ENCODE data around the gene EFNB1. TPM values are rescaled to one million over a fixed set of nuclear protein-coding genes. Genes with fewer than 3 reads are reported as not detected.

Gene EFNB1
- total and polyA plus RNA-seq, 10 of the 15 experiments (the other 5 are each of a cell fraction or from before 2014, with no cell fraction given), result 0.02 to 1.0 (median 0.81) TPM; not detected in 1

GRCh38 chrX:68847172-68847571 lies 18.4 kb downstream of the EFNB1 start:
- in situ Hi-C loops (cut with MboI), result no loop called here
- DNase-seq (ENCODE audit: low read depth, low spot score) (no peak), ATAC-seq (no peak), FAIRE-seq (no peak)
- Histone ChIP-seq H3K4me1 (ENCODE audit: control insufficient read depth, insufficient read depth, low read length) (no peaks in the 10 kb centered on the region), H3K9ac (ENCODE audit: control insufficient read depth, insufficient read depth, low read length) (no peak overlapping the region), H3K4me2 (ENCODE audit: control insufficient read depth, insufficient read depth) (no peak overlapping the region), H3K79me2 (ENCODE audit: control insufficient read depth, insufficient read depth, low read length) (no peaks in the 10 kb centered on the region), H2AFZ (ENCODE audit: control insufficient read depth, low read depth, low read length) (no peak overlapping the region), H3K36me3 (ENCODE audit: control insufficient read depth in 2 of 2, insufficient read depth in 2 of 2, low read length in 1 of 2) (no peaks in the 10 kb centered on the region), H4K20me1 (ENCODE audit: control insufficient read depth, insufficient read depth) (no peaks in the 10 kb centered on the region; the same call in 1 of the 2 replicates), H3K4me3 (no peak overlapping the region), H3K9me3 (replicated peaks; ENCODE audit: control insufficient read depth, insufficient read depth, low read length) (no peaks in the 10 kb centered on the region), H3K27me3 (replicated peaks in 1 of 2; ENCODE audit: control insufficient read depth in 2 of 2, insufficient read depth in 2 of 2, low read length in 1 of 2) (peaks cover 0 to 2% of the 10 kb centered on the region in 2 experiments; a peak in 1 of 4 replicates), H3K27ac (ENCODE audit: control insufficient read depth, insufficient read depth) (no peak overlapping the region)
- ChIA-PET CTCF (no interaction called here), SMC1A (ENCODE audit: uncharacterized antibody, unreplicated experiment) (no interaction called here), POLR2A (interaction anchor here (0.6 kb wide), 1 partner anchor 70 kb away, joined by 3 read pairs; no protein-coding TSS in a partner anchor), RAD21 (ENCODE audit: unreplicated experiment) (no interaction called here)
- WGBS (ENCODE audit: insufficient coverage, insufficient replicate concordance, low lambda C conversion rate, missing lambda C conversion rate), result 53% methylated on average over 3 of the region's 4 CpGs
- intact Hi-C loops (cut with micrococcal nuclease; ENCODE audit: unreplicated experiment), result no loop called here
- BruUV-seq (replicated peaks), result no TSS peak
- no peak for TF ChIP-seq CBX3 (IDR thresholded peaks at IDR 0.05; ENCODE audit: borderline replicate concordance, low read depth)
- TF ChIP-seq PAX8 (IDR thresholded peaks at IDR 0.05), result no peak
- TF ChIP-seq USF1 (IDR thresholded peaks at IDR 0.05; ENCODE audit: borderline replicate concordance, extremely low read length, insufficient read depth, low read depth, low read length), result no peak
- TF ChIP-seq ZNF687 (IDR thresholded peaks at IDR 0.05), result no peak
- TF ChIP-seq ZNF592 (IDR thresholded peaks at IDR 0.05), result no peak
- no peak for TF ChIP-seq SUPT20H (IDR thresholded peaks at IDR 0.05; ENCODE audit: borderline replicate concordance, control insufficient read depth, low read depth, low read length)
- TF ChIP-seq SMC3 (IDR thresholded peaks at IDR 0.05; ENCODE audit: borderline replicate concordance, low read length), result no peak
- TF ChIP-seq LARP7 (IDR thresholded peaks at IDR 0.05), result no peak
- no peak for TF ChIP-seq ATF2 (IDR thresholded peaks at IDR 0.05; ENCODE audit: low read length)
- TF ChIP-seq PKNOX1 (IDR thresholded peaks at IDR 0.05), result no peak
- TF ChIP-seq SMARCA5 (IDR thresholded peaks at IDR 0.05), result no peak
- no peak for TF ChIP-seq POLR2AphosphoS5 (IDR thresholded peaks at IDR 0.05; ENCODE audit: low read length)
- TF ChIP-seq NR2F1 (conservative IDR thresholded peaks at IDR 0.05), result no peak
- TF ChIP-seq NRF1 (conservative IDR thresholded peaks at IDR 0.05; ENCODE audit: low read depth, low read length), result no peak
